Measurements from ENCODE around the gene RPRD2.

- TF ChIP-seq CTCF (IDR thresholded peaks at IDR 0.05; ENCODE audit: insufficient read depth, low read depth, low read length) (no peak), EZH2 (IDR thresholded peaks at IDR 0.05; ENCODE audit: insufficient read depth, low read length) (no peak)
Observed at GRCh38 chr1:150511551-150511950, 147.6 kb downstream of the RPRD2 start.

Data from astrocyte (in vitro differentiated cells and primary cell).